ENCODE results near the gene DPYSL5. TPM values are rescaled to one million over a fixed set of nuclear protein-coding genes. Genes with fewer than 3 reads are reported as not detected.

DPYSL5 gene
- total and polyA plus RNA-seq, 2 of the 13 experiments (the other 11 are each of a cell fraction or from before 2014, with no cell fraction given), result 0.15 TPM; not detected in 1

- TF ChIP-seq ZNF331 (CRISPR knock-in tag; IDR thresholded peaks at IDR 0.05), result no peak
- TF ChIP-seq ZNF33B (CRISPR knock-in tag; IDR thresholded peaks at IDR 0.05), result no peak
These were observed 147.1 kb downstream of the DPYSL5 start (continued) for GRCh38 chr2:26994983-26995382.

GRCh38 chr2:26997394-26997793 is 149.5 kb downstream of the DPYSL5 start:
- in situ Hi-C loops (cut with HindIII; ENCODE audit: extremely low pct_ligation_motif_present, low pct_unique_long_range_greater_than_20kb), result no loop called here
- peak; percentile 39 for FAIRE-seq
- POLR2A ChIA-PET, result no interaction called here

GRCh38 chr2:26998323-26998722 is 150.4 kb downstream of the DPYSL5 start:
- WGBS (ENCODE audit: low lambda C conversion rate), result 0% methylated on average over 1 of the region's 1 CpG
- intact Hi-C loops (cut with micrococcal nuclease; ENCODE audit: unreplicated experiment), result no loop called here
- Histone ChIP-seq H2AFZ (ENCODE audit: low read length) (no peak overlapping the region), H4K20me1 (ENCODE audit: insufficient read depth, low read length) (no peaks in the 10 kb centered on the region), H3K4me3 (replicated peaks in 1 of 3; ENCODE audit: insufficient read depth in 1 of 3, low read depth in 2 of 3, low read length in 3 of 3) (no peak overlapping the region), H3K4me1 (ENCODE audit: insufficient read depth, low read length) (no peaks in the 10 kb centered on the region), H3K9me3 (ENCODE audit: low read length) (no peaks in the 10 kb centered on the region), H3K9ac (ENCODE audit: insufficient read depth, low read depth, low read length) (no peak overlapping the region), H3K27me3 (ENCODE audit: control insufficient read depth in 1 of 2, insufficient read depth in 2 of 2, low read length in 2 of 2) (peaks cover 0 to 8% of the 10 kb centered on the region in 2 experiments; a peak in 1 of 5 replicates), H3K4me2 (ENCODE audit: low read depth, low read length) (no peak overlapping the region), H3K79me2 (ENCODE audit: insufficient read depth, low read length) (no peaks in the 10 kb centered on the region), H3K27ac (ENCODE audit: extremely low read length, insufficient read depth, low read length) (no peak overlapping the region), H3K36me3 (replicated peaks in 1 of 2; ENCODE audit: control insufficient read depth in 1 of 2, insufficient read depth in 2 of 2, low read length in 2 of 2) (no peaks in the 10 kb centered on the region)
- ChIA-PET CTCF (ENCODE audit: low intra/inter-chr PET ratio, low total read pairs) (no interaction called here), POLR2A (no interaction called here)
- no peak for DNase-seq (ENCODE audit: low spot score)
- no peak for FAIRE-seq
- ATAC-seq, result no peak
- in situ Hi-C loops (cut with HindIII; ENCODE audit: extremely low pct_ligation_motif_present, low pct_unique_long_range_greater_than_20kb), result no loop called here
- BruUV-seq (replicated peaks), result no TSS peak
- no peak for TF ChIP-seq ZNF563 (CRISPR knock-in tag; IDR thresholded peaks at IDR 0.05)
- no peak for TF ChIP-seq NRL (CRISPR knock-in tag; IDR thresholded peaks at IDR 0.05; ENCODE audit: borderline replicate concordance)
- no peak for TF ChIP-seq NCOA1 (CRISPR knock-in tag; IDR thresholded peaks at IDR 0.05)
- TF ChIP-seq ZBTB26 (CRISPR knock-in tag; IDR thresholded peaks at IDR 0.05; ENCODE audit: borderline replicate concordance), result no peak
- no peak for TF ChIP-seq ZNF83 (CRISPR knock-in tag; IDR thresholded peaks at IDR 0.05; ENCODE audit: borderline replicate concordance)
- no peak for TF ChIP-seq RFX1 (IDR thresholded peaks at IDR 0.05)
- no peak for TF ChIP-seq ZNF720 (CRISPR knock-in tag; IDR thresholded peaks at IDR 0.05)
- no peak for TF ChIP-seq SP1 (IDR thresholded peaks at IDR 0.05)
- TF ChIP-seq SP1 (CRISPR knock-in tag; IDR thresholded peaks at IDR 0.05), result no peak
- TF ChIP-seq ZNF33B (CRISPR knock-in tag; IDR thresholded peaks at IDR 0.05), result no peak
- no peak for TF ChIP-seq PAWR (CRISPR knock-in tag; IDR thresholded peaks at IDR 0.05; ENCODE audit: borderline replicate concordance)
- TF ChIP-seq NPAS2 (CRISPR knock-in tag; IDR thresholded peaks at IDR 0.05; ENCODE audit: borderline replicate concordance), result no peak

More at GRCh38 chr2:26997394-26997793, 149.5 kb downstream of the DPYSL5 start:
- no peaks in the 10 kb centered on the region for H4K20me1 ChIP-seq (ENCODE audit: insufficient read depth, low read length)
- DNase-seq (ENCODE audit: low spot score) (no peak), ATAC-seq (peak; percentile 65)
- WGBS (ENCODE audit: low lambda C conversion rate), result 12% methylated on average over 10 of the region's 10 CpGs
- TF ChIP-seq ZNF569 (CRISPR knock-in tag; IDR thresholded peaks at IDR 0.05; ENCODE audit: borderline replicate concordance), result no peak
- peak; percentile 40; the same call in 1 of the 2 replicates for TF ChIP-seq ZNF768 (CRISPR knock-in tag; IDR thresholded peaks at IDR 0.05)
- H2AFZ ChIP-seq (ENCODE audit: low read length), result no peak overlapping the region
- intact Hi-C loops (cut with micrococcal nuclease; ENCODE audit: unreplicated experiment), result no loop called here
- CTCF ChIA-PET (ENCODE audit: low intra/inter-chr PET ratio, low total read pairs), result no interaction called here
- H3K4me2 ChIP-seq (ENCODE audit: low read depth, low read length), result no peak overlapping the region
- H3K9me3 ChIP-seq (ENCODE audit: low read length), result no peaks in the 10 kb centered on the region
- no peak overlapping the region for H3K27ac ChIP-seq (ENCODE audit: extremely low read length, insufficient read depth, low read length)
- no peaks in the 10 kb centered on the region for H3K4me1 ChIP-seq (ENCODE audit: insufficient read depth, low read length)
- no peak overlapping the region for H3K4me3 ChIP-seq (replicated peaks in 1 of 3; ENCODE audit: insufficient read depth in 1 of 3, low read depth in 2 of 3, low read length in 3 of 3)
- no TSS peak for BruUV-seq (replicated peaks)
- H3K27me3 ChIP-seq (ENCODE audit: control insufficient read depth in 1 of 2, insufficient read depth in 2 of 2, low read length in 2 of 2), result peaks cover 0 to 8% of the 10 kb centered on the region in 2 experiments; a peak in 1 of 5 replicates
- H3K9ac ChIP-seq (ENCODE audit: insufficient read depth, low read depth, low read length), result no peak overlapping the region
- no peaks in the 10 kb centered on the region for H3K79me2 ChIP-seq (ENCODE audit: insufficient read depth, low read length)
- no peaks in the 10 kb centered on the region for H3K36me3 ChIP-seq (replicated peaks in 1 of 2; ENCODE audit: control insufficient read depth in 1 of 2, insufficient read depth in 2 of 2, low read length in 2 of 2)

Data from HepG2 (cell line).